HG03575 (cell line): ENCODE results near the gene PJVK.
A peak's percentile ranks its signal among the peaks of the same experiment; 100 is the strongest.
"Not testable (repeated sequence)": the region's sequence is repeated elsewhere in the genome, so short reads cannot be mapped to it uniquely, and the experiment has no call there.

ENCODE experiments used
- ATAC-seq: cut with Tn5 transposase; IDR thresholded peaks from one replicate; pipeline ENCODE4 v1.9.1; 2021; ENCODE audit not compliant: unreplicated experiment, insufficient number of reproducible peaks, low FRiP score; ENCODE audit errors: extremely low read depth

The PJVK gene

DNA sequence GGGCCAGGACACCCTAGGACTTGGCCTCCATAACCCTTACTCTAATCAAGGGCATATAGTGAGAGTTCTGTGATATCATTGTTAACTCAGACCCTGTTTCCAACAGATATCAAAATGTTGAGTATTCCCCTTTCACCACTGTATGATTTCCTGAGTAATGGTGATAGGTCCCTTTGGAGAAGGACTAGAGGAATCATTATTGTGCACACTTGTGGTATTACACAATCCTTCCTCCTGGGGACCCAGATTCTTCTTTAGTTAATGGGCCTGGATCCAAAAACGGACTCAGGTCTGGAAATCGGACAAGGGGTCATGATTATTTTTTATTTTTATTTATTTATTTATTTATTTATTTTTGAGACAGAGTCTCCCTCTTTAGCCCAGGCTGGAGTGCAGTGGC lies 23.7 kb upstream of the PJVK start:
- ATAC-seq = no peak

DNA sequence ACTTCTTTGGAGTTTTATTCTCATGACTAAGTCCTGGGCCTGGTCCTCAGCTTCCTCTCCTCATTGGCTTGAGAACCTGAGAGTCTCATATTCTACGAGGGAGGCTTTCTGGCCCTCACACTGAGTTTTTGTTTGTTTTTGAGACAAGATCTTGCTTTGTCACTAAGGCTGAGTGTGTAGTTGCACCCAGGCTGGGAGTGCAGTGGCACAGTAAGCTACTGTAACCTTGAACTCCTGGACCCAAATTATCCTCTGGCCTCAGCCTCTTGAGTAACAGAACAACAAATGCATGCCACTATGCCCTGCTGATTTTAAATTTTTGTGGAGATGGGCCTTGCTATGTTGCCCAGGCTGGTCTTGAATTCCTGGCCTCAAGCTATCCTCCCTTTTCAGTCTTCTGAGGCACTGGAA lies 22.8 kb upstream of the PJVK start:
- ATAC-seq = no peak

DNA sequence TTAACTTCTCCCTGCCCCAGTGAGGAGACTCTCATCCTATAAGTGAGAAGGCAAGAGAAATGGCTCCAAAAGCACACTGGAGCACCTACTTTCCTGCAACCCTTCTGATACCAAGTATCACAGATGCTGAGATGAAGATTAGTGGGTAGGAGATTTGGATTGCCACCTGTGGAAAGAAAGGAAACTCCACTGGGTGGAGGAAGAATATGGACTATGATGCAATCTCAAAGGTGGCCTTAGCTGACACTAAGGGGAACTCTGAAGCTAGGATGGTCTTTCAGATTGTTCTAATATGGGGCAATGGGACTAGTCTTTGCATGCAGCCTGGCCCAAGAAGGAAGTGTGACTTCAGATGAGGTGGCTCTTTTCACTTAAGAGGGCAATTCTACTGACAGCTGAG lies 21.8 kb upstream of the PJVK start:
- no peak for ATAC-seq

DNA sequence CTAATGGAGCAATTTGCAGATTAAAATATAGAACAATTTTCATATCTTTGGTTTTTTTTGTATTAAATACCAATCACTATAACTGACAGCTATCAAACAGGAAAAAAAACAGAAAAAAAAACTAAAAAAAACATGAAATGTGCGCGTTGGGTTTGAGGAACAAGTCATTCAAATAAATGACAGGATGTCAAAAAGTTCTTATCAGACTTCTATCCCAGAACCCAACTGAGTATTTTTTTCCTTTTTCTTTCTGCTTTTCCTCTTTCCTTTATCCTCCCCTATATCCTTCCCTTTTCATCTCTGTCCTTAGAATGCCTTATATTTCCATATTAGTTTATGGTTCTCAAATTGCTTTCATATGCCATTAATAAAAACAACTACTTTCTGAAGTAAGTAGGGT lies 14.5 kb upstream of the PJVK start:
- ATAC-seq = no peak

DNA sequence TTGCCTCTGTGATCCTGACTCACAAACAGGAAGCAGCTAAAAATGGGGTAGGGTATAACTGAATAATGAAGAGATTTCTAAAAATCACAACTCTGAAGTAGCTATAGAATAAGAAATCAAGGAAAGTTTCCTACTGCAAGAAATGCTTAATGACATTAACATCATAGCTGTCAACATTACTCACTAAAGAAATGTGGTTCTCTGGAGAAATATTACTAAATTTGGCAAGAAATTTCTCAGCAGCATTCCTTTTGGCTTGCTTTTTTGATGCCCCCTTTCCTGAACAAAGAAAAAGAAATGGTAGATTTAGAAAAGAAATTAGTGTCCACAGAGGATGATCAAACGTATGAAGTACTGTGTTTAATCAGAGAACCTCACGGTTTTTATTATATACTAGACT lies 9.8 kb upstream of the PJVK start:
- ATAC-seq = no peak

DNA sequence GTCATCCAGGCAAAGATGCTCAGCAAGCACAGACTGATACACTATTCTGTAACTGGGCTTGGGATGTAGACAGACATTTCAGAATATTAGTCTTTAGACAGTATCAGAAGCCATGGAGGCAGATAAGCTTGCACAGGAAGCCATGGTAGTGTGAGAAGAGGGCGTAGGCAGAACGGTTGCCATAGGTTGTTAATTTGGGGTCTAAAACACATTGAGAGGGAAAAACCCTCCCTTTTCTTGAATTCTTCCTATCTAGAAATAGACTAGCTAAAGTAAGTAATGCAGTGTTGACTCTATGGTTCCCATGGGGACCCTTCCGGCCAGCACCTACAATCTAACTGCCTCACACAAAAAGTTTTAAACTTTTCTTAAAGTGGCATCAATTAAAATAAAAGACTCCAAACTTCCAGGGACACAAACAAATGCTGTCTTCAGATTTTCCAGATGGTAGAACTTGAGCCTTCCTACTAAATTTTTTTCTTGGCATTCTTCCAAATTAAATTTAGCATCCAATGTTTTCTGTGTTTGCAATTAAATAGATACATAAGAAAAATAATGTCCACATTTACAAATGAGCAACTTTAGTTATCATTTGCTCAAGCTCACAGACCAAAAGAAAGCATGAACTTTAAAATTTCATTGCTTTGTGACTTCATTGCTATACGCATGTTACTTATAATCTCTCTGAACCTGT lies 2.1 kb upstream of the PJVK start:
- no peak for ATAC-seq

DNA sequence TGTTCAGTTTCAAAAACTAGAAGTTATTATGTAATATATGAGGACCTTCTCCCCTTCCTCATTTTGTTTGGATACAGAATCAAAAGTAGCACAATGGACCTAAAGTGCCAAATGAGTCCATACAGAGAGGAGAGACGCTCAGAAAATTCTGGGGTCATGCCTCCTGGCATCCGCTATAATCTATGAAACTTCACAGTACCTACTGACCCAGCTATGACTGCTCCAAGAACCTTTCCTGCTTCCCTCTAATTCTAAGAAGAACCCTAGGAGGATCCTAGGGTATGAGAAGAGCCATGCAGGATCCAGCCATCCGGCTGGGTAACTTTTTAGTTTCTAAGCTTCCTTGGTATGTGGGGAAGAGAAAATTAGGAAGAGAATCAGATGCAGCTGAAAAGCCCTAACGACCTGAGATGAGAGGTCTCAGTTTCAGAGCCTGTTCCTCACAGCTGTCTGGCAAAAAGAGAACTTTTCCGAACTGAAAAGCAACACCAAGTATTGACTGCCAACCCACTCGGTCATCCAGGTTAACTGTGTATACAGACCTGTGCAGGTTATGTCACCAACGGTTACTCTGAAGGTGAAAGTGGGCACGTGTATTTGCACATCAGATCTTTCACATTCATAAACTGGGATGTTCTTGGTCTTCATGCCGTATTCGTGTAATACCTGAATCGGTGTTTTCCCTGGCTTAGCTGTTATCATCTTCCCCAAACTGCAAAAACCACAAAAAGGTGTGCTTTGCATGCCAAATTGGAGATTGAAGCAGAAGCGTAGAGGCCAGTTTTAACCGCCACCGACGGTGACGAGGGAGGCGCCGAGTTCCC lies 1.3 kb upstream of the PJVK start:
- ATAC-seq = peak; percentile 3

DNA sequence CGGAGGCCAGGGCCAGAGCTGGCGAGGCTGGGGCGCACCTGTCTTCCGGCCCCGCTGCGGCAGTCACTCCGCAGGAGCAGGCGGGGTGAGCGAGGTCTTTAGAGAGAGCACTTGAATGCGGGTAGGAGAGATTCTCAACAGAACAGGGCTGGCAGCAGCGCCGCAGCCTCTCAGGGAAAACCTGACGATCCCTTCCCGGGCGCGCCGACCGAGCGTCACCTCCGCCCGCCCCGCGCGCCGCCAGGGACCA lies 729 bp upstream of the PJVK start:
- peak; percentile 30 for ATAC-seq

DNA sequence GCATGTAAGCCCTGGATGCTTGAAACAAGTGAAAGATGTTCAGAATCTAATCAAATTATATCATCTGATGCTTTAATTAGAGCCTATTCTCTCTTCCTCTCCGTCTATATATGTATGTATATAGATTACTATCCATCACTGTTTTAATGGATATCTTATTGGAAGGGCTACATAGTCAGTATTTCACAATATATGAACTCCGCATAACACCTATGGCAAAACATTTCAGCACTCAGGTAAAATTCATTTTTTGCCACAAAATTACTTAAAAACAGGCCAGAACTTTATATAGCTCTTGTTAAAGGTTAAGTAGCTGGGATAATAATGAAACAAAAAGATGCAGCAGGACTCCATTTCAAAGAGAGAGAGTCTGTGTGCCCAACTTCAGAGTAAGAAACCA lies 1.2 kb downstream of the PJVK start:
- ATAC-seq = no peak

DNA sequence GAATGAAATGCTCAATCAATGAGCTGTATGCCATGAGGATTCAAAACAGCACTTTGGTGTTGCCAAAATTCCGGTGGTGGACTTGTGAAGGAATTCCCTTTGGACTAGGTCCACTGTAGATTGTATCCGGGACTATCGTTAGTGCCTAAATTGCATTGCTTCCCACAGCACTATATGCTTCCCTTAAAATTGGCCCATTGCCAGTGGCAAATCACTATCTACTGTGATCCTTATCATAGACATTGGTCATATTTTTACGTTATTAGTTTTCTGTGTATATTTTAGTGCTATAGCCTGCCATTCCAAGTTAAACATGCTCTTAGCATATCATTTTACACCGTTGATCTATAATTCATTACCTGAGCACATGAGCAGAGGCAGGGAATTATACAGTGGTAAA lies 1.7 kb downstream of the PJVK start:
- no peak for ATAC-seq

DNA sequence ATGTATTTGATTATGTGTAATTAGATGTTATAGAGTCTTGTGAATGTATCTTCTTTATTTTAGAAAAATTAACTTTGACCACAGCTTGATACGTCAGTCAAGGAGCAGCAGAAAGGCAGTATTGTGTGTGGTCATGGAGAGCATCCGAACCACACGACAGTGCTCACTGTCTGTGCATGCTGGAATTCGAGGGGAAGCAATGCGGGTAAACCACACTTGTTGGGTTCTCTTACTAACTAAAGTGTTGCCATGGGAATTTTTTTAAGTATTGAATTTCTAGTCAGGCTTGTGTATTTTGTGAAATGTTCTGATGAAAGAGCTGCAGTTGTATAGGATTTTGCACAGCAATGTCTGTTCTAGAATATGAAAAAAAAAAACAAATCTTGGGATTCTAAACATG lies 4.8 kb downstream of the PJVK start:
- no peak for ATAC-seq

DNA sequence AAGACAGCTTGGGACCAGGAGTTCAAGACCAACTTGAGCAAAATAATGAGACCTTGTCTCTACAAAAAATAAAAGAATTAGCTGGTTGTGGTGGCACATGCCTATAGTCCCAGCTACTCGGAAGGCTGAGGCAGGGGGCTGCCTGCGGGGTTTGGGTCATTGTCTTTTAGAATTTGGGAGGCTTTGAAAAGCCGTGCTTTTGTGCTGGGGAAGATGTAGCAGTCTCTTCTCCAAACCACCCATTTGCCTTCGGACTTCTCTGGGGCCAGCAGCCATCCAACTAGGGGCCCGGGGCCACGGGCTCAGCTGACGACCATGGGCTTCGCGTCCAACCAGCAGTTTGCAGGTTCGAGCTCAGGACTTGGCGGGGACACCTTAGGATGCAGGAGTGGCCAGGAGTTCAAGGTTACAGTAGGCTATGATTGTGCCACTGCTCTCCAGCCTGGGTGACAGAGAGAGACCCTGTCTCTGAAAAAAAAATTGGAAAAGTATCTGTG lies 6.3 kb downstream of the PJVK start:
- no peak for ATAC-seq

DNA sequence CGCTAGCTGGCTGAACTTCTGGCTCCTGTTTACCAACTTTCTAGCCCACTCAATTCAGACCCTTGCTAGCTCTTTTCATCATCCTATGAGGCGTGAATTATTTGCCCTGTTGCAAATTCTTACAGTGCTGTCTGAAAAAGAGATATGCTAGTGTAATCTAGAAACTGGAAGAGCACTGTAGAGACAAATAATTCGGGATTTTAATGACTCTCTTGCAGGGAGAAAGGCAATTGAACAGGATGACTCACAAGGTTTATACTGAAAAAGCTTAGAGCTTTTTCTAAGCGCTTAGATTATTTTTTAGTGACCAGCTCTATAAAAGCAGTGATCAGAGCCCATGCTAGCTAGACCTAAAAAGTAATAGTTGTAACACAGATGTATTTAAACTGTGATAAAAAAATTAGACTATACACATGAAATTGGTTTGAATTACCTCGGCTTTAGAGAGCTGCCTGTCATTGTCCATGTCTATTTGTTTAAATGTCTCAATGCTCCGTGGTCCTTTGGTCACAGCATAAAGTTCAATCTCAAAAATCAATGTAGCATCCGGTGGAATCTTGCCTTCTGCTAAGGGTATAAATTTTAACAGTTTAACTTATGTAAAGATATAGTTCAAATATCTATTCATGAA lies 18.2 kb downstream of the PJVK start:
- no peak for ATAC-seq

DNA sequence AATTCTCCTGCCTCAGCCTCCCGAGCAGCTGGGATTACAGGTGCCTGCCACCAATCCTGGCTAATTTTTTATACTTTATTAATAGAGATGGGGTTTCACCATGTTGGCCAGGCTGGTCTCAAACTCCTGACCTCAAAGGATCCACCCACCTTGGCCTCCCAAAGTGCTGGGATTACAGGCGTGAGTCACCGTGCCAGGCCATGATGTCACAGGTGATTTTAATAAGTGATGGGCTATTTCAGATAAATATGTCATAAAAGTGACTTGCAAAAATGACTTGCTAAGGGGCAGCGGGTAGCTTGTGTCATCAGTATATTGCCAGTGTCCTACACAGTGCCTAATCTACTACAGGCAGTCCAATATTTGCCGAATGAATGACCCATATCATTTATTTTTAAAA lies 20.1 kb downstream of the PJVK start:
- ATAC-seq = not testable (repeated sequence)

DNA sequence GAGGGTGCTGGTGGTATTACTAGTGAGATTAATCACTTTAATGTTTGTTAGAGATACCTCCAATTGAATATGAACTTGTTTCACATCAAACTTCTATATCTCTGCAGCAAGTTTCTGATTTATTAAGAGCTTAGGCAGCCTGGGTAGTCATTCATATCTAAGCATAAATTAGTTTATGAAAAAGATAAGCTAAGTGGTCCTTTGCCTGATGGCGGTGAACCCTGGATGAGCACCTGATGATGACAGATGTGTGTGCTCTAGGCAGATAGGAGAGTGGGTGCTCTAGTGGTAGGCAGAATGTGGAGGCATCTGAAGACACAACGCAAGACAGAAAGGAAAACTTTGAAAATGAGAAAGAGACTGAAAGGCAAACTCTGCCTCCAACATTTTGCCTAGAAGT lies 22.2 kb downstream of the PJVK start:
- ATAC-seq = no peak

DNA sequence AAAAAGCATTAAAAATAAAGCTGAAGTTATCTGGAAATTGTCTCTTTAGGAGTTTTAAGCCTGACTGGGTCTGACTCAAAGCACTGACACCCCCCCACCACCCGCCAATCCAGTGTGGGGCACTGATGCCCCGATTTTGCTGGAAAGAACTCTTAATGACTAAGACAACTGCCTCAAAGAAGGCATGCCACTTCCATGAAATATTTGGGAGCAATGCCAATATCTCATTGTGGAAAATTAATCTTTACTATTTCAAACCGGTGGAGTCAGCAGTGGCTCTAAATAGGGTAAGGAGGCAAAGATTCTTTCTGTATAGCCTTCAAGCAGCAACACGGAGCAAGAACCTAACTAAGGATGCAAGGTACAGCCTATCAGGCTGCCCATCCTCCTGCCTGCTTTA lies 22.8 kb downstream of the PJVK start:
- ATAC-seq = no peak

DNA sequence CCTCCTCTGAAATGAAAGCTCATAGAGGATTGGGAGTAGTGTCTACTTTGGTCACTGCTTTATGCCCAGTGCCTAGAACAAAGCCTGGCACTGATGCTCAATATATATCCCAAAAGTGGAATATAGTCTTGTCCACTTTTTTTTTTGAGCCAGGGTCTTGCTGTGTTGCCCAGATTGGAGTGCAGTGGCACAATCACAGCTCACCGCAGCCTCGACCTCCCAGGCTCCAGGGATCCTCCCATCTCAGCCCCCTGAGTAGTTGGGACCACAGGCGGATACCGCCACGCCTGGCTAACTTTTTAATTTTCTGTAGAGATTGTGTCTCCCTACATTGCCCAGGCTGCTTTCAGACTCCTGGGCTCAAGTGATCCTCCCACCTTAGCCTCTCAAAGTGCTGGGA lies 23.4 kb downstream of the PJVK start:
- no peak for ATAC-seq

DNA sequence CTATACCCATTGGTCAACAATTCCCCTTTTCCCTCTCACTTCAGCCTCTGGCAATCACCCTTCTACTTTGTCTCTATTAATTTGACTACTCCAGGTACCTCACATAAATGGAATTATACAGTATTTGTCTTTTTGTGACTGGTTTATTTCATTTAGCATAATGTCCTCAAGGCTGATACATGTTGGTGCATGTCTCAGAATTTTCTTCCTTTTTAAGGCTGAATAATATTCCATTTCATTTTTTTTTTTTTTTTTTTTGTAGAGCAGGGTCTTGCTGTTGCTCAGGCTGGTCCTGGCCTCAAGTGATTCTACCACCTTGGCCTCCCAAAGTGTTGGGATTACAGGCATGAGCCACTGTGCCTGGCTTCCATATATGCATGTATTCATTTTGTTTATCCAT lies 25.3 kb downstream of the PJVK start:
- ATAC-seq = no peak

DNA sequence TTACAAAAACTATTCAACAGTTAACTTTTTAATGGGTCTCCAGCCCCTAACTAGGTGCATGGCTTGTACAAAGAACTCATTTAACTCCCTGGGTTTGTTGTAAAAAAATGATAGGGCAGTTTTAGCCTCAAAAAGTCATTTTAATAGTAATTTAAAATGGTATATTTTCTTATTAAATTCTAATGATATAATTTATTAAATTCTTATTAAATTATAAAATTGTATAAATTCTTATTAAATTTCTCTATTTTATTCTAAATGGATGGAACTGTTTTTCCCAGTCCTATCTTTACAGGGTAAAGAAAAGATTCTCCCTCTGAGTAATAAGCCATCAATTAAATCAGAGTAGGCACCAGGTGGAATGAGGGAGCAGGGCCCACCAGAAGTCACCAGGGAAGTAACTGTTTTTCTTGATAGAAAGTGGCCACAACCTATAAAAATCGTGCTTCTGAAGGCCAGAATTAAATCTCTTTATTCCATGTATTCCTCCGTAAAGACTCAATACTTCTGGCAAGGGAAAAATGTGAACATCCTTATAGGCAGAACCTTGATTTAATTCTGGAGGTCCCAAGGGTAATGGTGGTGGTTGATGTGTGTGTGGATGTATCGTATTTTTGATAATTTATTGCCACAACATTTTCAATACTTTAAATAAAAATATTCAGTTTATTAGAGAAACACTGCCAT lies 26.4 kb downstream of the PJVK start:
- ATAC-seq = no peak

DNA sequence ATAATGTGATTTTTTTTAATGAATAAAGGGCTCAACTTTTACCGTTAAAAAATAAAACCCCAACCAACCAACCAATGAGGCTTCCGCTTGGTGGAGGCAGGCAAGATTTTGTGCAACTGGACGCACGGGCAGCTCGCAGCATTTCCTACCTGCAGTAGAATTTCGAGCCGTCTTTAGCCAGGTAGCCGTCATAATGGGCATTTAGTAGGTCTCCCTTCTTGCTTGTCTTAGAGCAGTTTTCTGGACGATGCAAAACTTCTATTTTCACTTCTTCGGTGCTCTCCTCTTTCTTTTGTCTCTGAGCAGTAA lies 26.9 kb downstream of the PJVK start:
- ATAC-seq = no peak
